DND-41 (cell line): ENCODE measurements around the gene XAB2.

Experiments used
- ATAC-seq: fragments of 200-7000 bp; cut with Tn5 transposase; 3 replicates; pipeline ENCODE4 v1.9.1; 2021; ENCODE audit warnings: low read depth; ENCODE audit not compliant: insufficient read depth
- DNase-seq: peaks from one replicate; pipeline ENCODE4 v3.0.0-alpha.2; 2020
- H2AFZ ChIP-seq: 2 replicates; pipeline ENCODE4 v1.6.0; 2012; ENCODE audit warnings: low read depth, low read length
- H3K27ac ChIP-seq: 2 replicates; pipeline ENCODE4 v1.5.1; 2012; ENCODE audit warnings: low read length, inconsistent platforms
- H3K27me3 ChIP-seq: fragments of 200-600 bp; sonication (generic); 2 replicates; pipeline ENCODE4 v1.6.0; 2012; ENCODE audit warnings: low read length, mild to moderate bottlenecking, inconsistent platforms; ENCODE audit not compliant: insufficient read depth, poor library complexity
- H3K36me3 ChIP-seq: 2 replicates; pipeline ENCODE4 v1.5.1; 2012; ENCODE audit warnings: low read length, inconsistent platforms; ENCODE audit not compliant: insufficient read depth
- H3K4me1 ChIP-seq: 2 replicates; pipeline ENCODE4 v1.5.1; 2012; ENCODE audit warnings: mild to moderate bottlenecking, low read length; ENCODE audit not compliant: insufficient read depth
- H3K4me2 ChIP-seq: 2 replicates; pipeline ENCODE4 v1.6.0; 2012; ENCODE audit warnings: mild to moderate bottlenecking, moderate library complexity, low read length, inconsistent platforms; ENCODE audit not compliant: insufficient read depth
- H3K4me3 ChIP-seq, 2 experiments: fragments of 200-600 bp in 1 of 2; shearing (Covaris generic) in 1 of 2; 2 replicates each; pipeline ENCODE4 v1.5.1; 2012 to 2016; ENCODE audit warnings: inconsistent platforms in 2 of 2, low read length in 2 of 2, mild to moderate bottlenecking in 2 of 2, low read depth in 1 of 2, moderate library complexity in 1 of 2
- H3K79me2 ChIP-seq: 2 replicates; pipeline ENCODE4 v1.6.0; 2012; ENCODE audit warnings: low read length, inconsistent platforms; ENCODE audit not compliant: insufficient read depth
- H3K9ac ChIP-seq: 2 replicates; pipeline ENCODE4 v1.6.0; 2012; ENCODE audit warnings: low read depth, mild to moderate bottlenecking, inconsistent platforms, low read length, moderate library complexity
- H3K9me3 ChIP-seq: 2 replicates; pipeline ENCODE4 v1.5.1; 2012; ENCODE audit warnings: low read length, moderate library complexity, mild to moderate bottlenecking, inconsistent platforms; ENCODE audit not compliant: insufficient read depth, severe bottlenecking
- H4K20me1 ChIP-seq: 2 replicates; pipeline ENCODE4 v1.6.0; 2012; ENCODE audit warnings: low read length; ENCODE audit not compliant: insufficient read depth
- EZH2 ChIP-seq: IDR thresholded peaks from 3 replicates; pipeline ENCODE4 v1.6.1; 2012; ENCODE audit warnings: borderline replicate concordance, low read depth, mild to moderate bottlenecking, moderate library complexity, low read length, inconsistent platforms; ENCODE audit not compliant: severe bottlenecking
- TF ChIP-seq, protein P1 (sequence below): IDR thresholded peaks from 2 replicates; pipeline ENCODE4 v1.5.1; 2012; ENCODE audit warnings: borderline replicate concordance, low read length, moderate library complexity, mild to moderate bottlenecking; ENCODE audit not compliant: poor library complexity, severe bottlenecking; ENCODE audit errors: extremely low read depth

The XAB2 gene

DNA sequence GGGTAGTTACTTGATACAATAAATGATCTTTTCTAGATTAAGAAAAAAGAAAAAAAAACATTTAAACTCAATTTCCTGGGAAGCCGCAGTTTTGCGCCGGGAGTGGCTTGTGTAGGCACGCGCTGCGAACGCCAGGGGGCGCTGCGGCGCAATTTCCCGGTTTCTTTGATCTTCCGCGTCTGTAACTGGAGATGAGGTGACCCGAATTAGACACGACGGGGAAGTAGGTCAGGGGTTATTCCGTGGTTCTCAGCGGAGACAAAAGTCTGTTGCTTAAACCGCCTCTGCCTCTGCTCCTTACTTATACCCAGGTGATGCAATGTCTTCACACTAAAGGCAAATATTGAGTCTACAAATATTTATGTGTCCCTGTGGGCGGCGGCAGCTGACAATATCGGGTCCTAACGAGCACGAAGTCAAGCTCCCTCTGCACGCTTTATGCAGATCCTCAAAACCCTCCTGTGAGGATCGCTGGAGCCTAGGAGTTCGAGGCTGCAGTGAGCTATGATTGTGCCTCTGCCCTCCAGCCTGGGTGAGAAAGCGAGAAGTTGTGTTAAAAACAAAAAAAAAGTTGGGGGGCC, 22.8 kb upstream of the XAB2 start:
- peak; percentile 89 for DNase-seq
- TF ChIP-seq, protein P1, sequence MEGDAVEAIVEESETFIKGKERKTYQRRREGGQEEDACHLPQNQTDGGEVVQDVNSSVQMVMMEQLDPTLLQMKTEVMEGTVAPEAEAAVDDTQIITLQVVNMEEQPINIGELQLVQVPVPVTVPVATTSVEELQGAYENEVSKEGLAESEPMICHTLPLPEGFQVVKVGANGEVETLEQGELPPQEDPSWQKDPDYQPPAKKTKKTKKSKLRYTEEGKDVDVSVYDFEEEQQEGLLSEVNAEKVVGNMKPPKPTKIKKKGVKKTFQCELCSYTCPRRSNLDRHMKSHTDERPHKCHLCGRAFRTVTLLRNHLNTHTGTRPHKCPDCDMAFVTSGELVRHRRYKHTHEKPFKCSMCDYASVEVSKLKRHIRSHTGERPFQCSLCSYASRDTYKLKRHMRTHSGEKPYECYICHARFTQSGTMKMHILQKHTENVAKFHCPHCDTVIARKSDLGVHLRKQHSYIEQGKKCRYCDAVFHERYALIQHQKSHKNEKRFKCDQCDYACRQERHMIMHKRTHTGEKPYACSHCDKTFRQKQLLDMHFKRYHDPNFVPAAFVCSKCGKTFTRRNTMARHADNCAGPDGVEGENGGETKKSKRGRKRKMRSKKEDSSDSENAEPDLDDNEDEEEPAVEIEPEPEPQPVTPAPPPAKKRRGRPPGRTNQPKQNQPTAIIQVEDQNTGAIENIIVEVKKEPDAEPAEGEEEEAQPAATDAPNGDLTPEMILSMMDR: peak; percentile 97
- TF ChIP-seq EZH2: no peak
- Histone ChIP-seq H3K4me2 (peak overlapping the region; percentile 63), H3K79me2 (no peaks in the 10 kb centered on the region), H4K20me1 (no peaks in the 10 kb centered on the region), H3K9ac (peak overlapping the region; percentile 42), H3K9me3 (no peaks in the 10 kb centered on the region), H3K4me3 (peak overlapping the region in 1 of 2 experiments; percentile 37; a peak in 2 of 4 replicates), H3K4me1 (peaks cover 5% of the 10 kb centered on the region), H3K36me3 (no peaks in the 10 kb centered on the region), H3K27ac (peak overlapping the region; percentile 58), H2AFZ (peak overlapping the region; percentile 77), H3K27me3 (no peaks in the 10 kb centered on the region)
- peak; percentile 96 for ATAC-seq

DNA sequence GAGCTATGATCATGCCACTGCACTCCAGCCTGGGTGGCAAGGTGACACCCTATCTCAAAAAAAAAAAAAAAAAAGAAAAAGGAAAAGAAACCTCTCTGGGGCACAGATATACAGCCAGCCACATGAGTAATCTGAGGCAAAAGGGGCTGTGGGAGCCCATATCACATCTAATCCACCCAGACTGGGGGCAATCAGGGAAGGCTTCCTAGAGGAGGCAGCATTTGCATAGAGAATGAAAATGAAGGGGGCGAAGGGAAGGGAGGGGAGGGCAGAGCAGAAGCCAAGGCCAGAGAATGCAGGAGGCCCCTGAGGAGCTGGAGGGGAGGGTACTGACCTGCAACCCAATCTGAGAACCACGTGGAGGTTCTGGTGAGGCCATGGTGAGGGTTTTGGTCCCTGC, 20.8 kb upstream of the XAB2 start:
- Histone ChIP-seq H3K27ac (no peak overlapping the region), H3K9ac (no peak overlapping the region), H2AFZ (no peak overlapping the region), H3K79me2 (no peaks in the 10 kb centered on the region), H3K4me1 (peaks cover 5% of the 10 kb centered on the region), H3K27me3 (no peaks in the 10 kb centered on the region), H3K4me2 (no peak overlapping the region), H3K9me3 (no peaks in the 10 kb centered on the region), H3K4me3 (no peak overlapping the region), H4K20me1 (no peaks in the 10 kb centered on the region), H3K36me3 (no peaks in the 10 kb centered on the region)
- no peak for ATAC-seq
- no peak for DNase-seq
- no peak for TF ChIP-seq EZH2
- TF ChIP-seq, protein P1: no peak

DNA sequence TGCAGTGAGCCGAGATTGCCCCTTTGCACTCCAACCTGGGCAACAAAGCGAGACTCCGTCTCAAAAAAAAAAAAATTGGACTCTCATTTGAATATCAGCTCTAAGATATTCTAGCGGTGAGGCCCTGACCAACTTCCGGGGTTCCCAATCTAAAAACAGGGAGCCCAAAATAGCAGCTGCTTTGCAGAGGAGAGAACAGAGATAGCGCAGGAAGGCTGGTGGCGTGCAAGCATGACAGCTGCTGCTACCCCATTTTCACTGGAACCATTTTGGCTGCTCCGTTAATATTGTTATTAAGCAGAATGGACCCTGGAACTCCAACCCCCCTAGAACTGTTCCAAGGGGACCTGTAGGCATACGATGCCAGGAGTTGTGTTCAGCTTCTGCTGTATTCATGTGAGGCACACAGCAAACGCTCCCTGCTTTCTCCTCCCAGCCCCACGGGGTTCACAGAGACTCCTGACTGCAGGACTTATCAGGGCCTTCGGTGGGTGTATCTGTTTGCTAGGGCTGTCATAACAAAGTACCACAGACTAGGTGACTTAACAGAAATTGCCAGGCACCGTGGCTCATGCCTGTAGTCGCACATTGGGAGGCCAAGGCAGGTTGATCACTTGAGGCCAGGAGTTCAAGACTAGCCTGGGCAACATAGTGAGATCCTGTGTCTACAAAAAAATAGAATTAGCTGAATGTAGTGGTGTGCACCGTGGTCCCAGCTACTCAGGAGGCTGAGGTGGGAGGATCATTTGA, 19.1 kb upstream of the XAB2 start:
- Histone ChIP-seq H3K9ac (no peak overlapping the region), H3K4me2 (no peak overlapping the region), H3K27me3 (no peaks in the 10 kb centered on the region), H2AFZ (no peak overlapping the region), H3K9me3 (no peaks in the 10 kb centered on the region), H3K4me1 (peaks cover 5% of the 10 kb centered on the region), H4K20me1 (no peaks in the 10 kb centered on the region), H3K27ac (no peak overlapping the region), H3K36me3 (no peaks in the 10 kb centered on the region), H3K79me2 (no peaks in the 10 kb centered on the region), H3K4me3 (no peak overlapping the region)
- ATAC-seq (no peak), DNase-seq (no peak)
- TF ChIP-seq, protein P1: no peak
- TF ChIP-seq EZH2: no peak
